Heart left ventricle (tissue), 13 donors: ENCODE data around the gene PRRT1B.

Source experiments
- POLR2A ChIP-seq, 2 donors: fragments of 450-650 bp; IDR thresholded peaks; one replicate each; pipeline ENCODE4 v1.6.1; 2017; ENCODE audit warnings: antibody characterized with exemption in 2 of 2, mild to moderate bottlenecking in 2 of 2, moderate library complexity in 2 of 2
- TF ChIP-seq, protein P1 (sequence below), 12 donors: fragments of 200-600 bp; sonication (generic) in 4 of 12; IDR thresholded peaks; one replicate each; pipeline versions ENCODE4 v1.5.0 to v1.8.0; 2018 to 2022; ENCODE audit warnings: antibody characterized with exemption in 12 of 12, mild to moderate bottlenecking in 5 of 12
- donor health status: ischemic (EF 13 %, LVEDD 7.1; RV severe dilation, severe dysfunction).
- donor health status: DM: no; HTN: yes; CAD: no.
- donor health status: DM: no; HTN: no; CAD: no.
- donor health status: ischemic (EF 25% LVEDD 6.9; RV normal size, moderate dysfunction).
- donor health status: ischemic (EF 25% LVEDD 5.7; RV mildly dilated, moderate dysfunction).
- donor health status: ischemic (EF 35%, LVEDD 5.7; RV mildly dilated, moderate dysfunction).
- donor health status: nonischemic (EF 11% LVEDD 7.7; RV severe dilation, severe dysfunction).
- donor health status: DM: yes; HTN: yes; CAD: no.
- donor health status: PGD.
- donor health status: ischemic (EF 29% LVEDD 5.4; RV normal size, mild dysfunction).
- donor health status: nonischemic (EF 23%, LVEDD 6.1; RV moderate dilation, normal function).

DNA sequence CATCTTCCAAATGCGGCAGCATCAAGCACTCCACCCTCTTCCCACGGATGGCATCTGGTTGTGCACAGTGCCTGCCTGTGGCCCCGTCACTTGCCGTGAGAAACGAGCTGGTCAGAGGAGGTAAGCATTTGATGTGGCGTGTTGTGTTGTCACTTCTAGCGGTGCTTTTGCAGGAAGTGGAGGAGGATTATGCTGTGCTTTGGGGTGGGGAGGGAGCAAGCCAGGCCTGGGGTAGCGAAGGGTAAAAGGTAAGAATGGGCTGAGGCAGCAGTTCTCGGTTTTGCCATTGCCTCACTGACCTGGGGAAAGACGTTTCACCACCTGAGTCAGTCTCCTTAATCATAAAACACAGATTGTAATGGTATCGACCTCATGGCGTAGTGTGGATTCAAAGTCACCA is 44.9 kb upstream of the PRRT1B start:
- no peak for TF ChIP-seq POLR2A (IDR thresholded peaks at IDR 0.05)
- TF ChIP-seq, protein P1, sequence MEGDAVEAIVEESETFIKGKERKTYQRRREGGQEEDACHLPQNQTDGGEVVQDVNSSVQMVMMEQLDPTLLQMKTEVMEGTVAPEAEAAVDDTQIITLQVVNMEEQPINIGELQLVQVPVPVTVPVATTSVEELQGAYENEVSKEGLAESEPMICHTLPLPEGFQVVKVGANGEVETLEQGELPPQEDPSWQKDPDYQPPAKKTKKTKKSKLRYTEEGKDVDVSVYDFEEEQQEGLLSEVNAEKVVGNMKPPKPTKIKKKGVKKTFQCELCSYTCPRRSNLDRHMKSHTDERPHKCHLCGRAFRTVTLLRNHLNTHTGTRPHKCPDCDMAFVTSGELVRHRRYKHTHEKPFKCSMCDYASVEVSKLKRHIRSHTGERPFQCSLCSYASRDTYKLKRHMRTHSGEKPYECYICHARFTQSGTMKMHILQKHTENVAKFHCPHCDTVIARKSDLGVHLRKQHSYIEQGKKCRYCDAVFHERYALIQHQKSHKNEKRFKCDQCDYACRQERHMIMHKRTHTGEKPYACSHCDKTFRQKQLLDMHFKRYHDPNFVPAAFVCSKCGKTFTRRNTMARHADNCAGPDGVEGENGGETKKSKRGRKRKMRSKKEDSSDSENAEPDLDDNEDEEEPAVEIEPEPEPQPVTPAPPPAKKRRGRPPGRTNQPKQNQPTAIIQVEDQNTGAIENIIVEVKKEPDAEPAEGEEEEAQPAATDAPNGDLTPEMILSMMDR (IDR thresholded peaks at IDR 0.05): no peak
